PFSK-1 (cell line): ENCODE data around the gene MGAT5.

Experiments
- POLR2AphosphoS5 ChIP-seq: IDR thresholded peaks from 2 replicates; pipeline ENCODE4 v1.6.1; 2012; ENCODE audit warnings: low read depth, mild to moderate bottlenecking, control low read depth, low read length, moderate library complexity
- SIN3A ChIP-seq: IDR thresholded peaks from 2 replicates; pipeline ENCODE4 v1.6.1; 2012; ENCODE audit warnings: mild to moderate bottlenecking, low read length, moderate library complexity, borderline replicate concordance; ENCODE audit not compliant: insufficient read depth

- no peak for TF ChIP-seq POLR2AphosphoS5
- no peak for TF ChIP-seq SIN3A
Observed at GRCh38 chr2:134325696-134326095, 71.8 kb downstream of the MGAT5 start.
